ENCODE results near the gene PTPN18.

DNA sequence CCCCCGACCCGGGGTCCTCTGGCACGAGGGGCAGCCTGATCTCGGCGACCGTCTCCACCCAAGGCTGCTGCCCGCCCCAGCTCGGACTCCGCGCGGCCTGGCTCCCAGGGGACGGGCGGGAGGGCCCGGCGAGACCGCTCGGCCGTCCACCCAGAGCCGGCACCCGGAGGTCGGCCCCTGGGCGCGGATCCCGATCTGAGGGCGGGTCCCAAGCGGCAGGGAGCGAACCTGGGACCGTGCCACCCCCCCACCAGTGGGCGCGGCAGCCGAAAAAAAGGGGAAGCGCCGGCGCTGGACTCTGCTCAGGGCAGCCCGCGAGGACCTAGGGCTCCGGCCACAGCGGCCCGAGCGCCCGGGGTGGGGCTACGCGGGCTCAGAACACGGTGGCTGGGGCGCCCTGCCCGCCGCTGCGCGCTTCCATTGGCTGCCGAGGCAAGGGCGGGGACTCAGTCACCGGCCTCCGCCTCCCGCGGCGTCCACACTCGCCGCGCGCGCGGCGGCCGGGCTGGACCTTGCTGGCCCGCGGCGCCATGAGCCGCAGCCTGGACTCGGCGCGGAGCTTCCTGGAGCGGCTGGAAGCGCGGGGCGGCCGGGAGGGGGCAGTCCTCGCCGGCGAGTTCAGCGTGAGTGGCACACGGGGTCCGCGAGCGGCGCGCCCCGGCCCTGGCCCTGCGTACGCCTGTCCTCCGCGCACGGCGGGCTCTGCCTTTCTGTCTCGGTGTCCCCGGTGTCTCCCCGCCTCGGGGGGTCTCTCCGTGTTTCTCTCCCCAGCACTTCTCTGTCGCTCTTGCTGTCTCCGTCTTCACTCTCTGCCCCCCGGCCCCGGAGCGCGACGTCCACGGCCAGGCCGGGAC, at the start of gene PTPN18:
- TF ChIP-seq EP300 (IDR thresholded peaks at IDR 0.05) = no peak
- peak in 2 of 3 donors; percentile 78 to 83 for TF ChIP-seq POLR2AphosphoS5 (IDR thresholded peaks at IDR 0.05)
- TF ChIP-seq, protein P1, sequence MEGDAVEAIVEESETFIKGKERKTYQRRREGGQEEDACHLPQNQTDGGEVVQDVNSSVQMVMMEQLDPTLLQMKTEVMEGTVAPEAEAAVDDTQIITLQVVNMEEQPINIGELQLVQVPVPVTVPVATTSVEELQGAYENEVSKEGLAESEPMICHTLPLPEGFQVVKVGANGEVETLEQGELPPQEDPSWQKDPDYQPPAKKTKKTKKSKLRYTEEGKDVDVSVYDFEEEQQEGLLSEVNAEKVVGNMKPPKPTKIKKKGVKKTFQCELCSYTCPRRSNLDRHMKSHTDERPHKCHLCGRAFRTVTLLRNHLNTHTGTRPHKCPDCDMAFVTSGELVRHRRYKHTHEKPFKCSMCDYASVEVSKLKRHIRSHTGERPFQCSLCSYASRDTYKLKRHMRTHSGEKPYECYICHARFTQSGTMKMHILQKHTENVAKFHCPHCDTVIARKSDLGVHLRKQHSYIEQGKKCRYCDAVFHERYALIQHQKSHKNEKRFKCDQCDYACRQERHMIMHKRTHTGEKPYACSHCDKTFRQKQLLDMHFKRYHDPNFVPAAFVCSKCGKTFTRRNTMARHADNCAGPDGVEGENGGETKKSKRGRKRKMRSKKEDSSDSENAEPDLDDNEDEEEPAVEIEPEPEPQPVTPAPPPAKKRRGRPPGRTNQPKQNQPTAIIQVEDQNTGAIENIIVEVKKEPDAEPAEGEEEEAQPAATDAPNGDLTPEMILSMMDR (IDR thresholded peaks at IDR 0.05) = peak in 5 of 7 experiments; percentile 15 to 66 (median 30)
- TF ChIP-seq POLR2A (IDR thresholded peaks at IDR 0.05) = no peak

All from stomach (tissue), 4 donors.